Cerebellar cortex (tissue), 1 donor: Measurements from ENCODE around the gene PDP2.

Experiments used
- DNase-seq: peaks from one replicate; pipeline ENCODE4 v3.0.0-alpha.2; 2015; ENCODE audit warnings: low spot score

PDP2 gene

DNA sequence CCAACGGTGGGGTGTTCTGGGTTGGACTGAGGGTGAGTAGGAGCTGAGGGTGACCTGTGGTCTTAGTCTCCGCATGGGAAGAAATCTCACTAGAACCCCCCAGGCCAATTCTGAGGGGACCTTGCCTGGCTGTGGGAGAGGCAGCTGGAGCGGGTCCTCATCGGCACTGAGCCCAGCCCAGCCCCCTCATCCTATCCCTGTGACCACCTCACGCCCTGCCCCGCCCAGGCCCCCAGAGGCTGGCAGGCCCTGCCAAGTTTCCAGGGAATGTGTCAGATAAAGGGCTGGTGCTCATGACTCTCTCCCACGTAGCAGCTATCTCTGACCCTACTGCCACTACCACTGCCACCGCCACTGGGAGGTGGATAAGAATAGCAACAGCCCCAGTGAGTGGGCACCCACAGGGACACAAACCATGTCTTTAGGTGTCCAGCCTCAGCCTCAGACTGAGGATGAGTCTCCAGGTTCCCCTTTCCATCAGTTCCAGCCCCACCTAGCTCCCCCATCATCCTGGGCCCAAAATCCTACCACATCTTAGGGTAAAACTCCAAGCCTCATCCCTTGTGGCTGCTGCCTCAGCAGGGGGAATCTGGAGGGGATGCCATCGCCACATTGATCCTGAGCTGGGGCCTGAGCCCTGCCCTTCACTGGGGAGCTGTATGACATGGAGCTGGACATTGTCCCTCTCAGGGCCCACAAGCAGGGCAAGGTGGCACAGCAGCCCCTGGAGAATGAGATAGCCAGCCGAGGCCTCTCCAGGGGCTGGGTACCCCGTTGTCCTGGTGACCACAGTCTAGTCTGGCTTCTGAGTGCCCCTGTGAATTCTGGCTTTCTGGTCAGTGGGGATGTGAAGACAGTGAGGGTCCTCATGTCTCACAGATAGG lies 23.5 kb downstream of the PDP2 start:
- DNase-seq, result no peak

DNA sequence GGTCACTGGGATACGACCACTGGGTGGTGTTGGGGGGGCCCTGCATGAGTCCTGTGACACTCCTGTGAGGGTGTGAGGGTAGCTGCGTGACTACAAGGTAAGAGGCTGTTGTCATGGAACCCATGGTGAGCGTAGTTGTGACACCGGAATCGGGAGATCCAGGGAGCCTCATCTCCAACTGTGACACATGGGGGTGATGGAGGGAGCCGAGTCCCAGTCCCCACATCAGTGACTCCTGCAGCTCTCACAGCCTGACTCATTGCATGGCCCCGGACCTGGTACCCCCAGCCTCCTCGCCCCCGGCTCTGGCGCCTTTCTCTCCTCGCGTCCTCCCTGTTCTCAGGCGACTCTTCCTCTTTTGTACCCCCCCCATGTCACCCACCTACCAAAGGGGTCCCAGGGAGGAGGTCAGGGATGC lies 24.1 kb downstream of the PDP2 start:
- DNase-seq, result no peak

DNA sequence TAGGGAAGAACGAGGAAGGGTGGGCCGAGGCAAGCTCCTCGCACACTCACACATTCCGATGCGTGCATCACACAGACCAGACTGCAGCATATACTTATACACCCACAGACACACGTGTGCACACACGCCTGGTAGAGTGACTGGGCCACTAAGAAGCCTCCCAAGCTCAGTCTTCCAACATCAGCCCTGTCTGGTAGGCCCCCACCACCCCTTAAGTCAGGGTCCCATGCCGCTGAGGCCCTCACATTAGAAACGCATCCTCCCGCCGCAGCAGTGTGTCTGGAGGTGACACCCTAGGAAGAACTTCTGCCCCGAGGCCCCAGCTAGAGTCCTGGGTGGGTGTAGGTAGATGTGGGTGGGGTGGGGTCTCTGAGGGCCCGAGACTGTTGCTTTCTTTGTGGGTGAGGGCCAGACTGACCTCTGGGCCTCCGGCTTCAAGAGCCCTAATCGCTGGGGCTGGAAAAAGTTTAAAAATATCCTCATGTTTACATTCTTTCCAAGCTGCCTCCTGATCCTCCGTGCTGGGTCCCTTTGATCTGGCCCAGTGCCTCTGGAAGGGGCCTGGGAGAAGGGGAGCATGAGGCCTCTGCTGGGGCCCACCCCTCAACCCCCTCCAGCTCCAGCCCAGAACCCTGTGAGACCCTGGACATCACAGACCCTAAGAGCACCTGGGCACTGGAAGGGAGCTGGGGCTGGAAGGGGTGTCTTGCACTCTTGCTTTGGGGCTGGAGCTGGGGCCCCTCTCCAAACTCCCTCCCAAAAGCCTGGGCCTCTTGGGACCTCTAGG lies 24.7 kb downstream of the PDP2 start:
- DNase-seq, result no peak

DNA sequence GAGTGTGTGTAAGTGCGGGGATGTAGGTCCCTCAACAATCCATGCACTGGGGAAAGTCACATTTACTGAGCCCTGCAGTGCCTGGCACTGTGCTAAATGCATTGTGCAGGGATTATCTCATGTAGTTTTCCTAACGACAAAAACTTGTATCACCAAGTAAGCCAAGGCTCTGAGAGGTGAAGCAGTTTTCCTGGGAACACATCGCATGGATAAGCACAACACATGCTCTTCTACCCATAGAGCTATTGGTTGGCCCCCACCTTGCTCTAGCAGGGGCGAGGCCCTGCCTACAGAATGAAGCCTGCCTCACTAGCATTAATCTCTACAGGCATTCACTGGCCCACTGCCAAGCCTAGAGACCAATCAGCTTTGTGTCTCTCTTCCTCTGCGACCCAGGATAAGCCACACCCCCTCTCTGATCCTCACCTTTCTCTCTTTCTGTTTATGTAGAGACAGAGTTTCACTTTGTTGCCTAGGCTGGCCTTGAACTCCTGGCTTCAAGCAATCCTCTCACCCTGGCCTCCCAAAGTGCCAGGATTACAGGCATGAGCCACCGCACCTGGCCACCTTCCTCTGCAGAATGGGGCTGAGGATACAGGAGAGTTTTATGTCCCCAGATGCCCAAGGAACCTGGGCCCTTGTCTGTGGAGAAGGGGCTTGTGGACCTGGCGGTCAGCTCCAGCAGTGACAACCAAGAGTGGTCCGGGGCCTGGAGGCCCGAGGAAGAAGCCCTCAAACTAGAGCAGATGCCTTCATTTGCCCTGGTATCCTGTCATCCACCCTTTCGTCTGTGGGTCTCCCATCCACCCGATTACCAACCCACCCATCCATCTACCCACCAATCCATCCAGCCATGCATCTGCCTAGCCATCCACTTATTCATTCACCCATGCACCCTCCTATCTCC lies 25.6 kb downstream of the PDP2 start:
- DNase-seq, result no peak

DNA sequence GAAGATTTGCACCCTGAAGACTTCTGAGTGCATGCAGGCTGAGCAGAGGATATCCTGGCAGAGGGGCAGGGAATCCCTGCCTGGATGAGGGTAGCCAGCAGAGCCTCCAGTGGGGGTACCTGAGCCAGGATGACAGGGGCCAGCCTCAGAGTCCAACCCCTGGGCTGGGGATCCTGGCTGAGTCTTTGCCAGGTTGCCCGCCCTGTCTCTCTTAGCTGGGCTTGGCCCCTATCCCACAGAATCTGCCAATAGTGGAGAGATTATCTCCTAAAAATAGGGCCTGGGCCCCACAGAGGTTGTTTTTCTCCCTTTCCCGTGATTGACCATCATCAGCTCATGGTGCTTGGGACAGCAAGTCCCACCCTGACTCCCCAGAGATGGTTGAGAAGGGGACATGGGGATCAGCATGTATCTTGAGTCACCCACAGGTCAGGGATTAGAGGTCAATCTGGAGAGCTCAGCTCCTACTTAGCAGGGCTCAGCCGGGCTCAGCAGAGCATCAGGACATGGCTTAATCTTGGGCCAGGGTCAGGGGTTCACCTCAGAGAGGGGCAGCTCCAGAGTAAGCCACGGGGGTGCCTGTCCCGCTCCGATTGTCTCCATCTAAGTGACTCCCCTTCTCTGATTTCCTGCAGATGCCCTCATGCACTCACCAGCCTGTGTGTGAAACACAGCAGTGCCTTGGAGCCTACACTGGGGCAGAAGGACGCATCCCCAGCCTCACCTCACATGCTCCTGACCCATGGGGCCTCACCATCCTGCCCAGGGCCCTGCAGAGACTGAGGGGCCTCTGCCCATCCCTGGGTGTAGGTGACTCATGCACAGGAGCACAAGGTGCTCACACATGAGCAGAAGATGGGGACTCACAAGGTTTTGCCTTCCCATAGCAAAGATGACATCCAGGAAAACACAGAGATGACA lies 26.9 kb downstream of the PDP2 start:
- no peak for DNase-seq

DNA sequence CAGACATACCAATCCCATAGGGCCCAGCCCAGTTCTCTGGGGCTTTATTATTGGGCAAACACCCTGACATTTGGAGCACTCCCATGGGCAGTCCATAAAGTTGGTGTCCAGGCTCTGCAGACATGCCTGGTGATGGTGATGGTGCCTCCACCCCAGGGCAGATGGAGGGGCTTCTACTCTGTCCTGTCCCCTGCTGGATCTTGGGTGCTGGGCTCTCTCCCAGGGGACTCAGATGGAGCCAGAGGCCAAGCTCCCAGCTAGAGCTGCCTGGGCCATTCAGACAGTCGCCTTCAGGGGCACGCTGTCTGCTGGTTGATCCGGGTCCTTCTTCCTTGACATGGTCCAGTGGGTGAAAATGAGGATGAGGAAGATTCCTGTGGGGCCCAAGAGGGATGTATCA lies 27.8 kb downstream of the PDP2 start:
- DNase-seq, result no peak

DNA sequence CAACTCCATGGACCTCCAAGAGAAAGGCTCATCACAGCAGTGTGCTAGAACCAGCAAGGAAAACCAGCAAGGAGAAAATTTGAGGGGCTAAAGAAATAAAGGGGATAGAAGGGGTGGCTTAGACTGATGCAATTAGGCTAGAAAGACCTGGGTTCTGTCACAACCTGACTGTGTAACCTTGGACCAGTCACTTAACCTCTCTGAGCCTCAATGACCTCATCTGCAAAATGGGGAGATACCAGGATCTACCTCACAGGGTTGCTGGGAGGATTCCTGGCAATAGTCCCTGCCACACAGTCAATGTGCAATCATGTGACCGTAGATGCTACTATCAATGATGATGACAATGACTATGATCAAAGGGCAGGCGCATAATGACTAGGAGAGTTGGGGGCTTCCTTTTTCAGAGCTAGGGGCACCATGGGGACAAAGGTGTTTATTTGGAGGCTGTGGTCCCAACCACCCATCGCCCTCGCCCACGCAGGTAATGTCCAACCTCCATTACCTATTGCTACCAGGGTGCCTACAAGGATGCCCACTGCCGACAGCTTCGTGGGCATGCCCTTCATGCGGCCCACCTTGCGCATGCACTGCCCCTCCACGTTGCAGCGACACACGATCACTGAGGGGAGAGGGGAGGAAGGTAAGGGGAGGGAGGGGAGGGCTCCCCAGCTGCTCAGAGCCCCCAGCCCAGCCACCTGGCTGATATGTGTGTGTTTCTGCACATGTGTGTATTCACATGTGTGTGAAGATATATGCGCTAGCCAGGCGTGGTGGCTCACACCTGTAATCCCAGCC lies 28.6 kb downstream of the PDP2 start:
- DNase-seq, result no peak

DNA sequence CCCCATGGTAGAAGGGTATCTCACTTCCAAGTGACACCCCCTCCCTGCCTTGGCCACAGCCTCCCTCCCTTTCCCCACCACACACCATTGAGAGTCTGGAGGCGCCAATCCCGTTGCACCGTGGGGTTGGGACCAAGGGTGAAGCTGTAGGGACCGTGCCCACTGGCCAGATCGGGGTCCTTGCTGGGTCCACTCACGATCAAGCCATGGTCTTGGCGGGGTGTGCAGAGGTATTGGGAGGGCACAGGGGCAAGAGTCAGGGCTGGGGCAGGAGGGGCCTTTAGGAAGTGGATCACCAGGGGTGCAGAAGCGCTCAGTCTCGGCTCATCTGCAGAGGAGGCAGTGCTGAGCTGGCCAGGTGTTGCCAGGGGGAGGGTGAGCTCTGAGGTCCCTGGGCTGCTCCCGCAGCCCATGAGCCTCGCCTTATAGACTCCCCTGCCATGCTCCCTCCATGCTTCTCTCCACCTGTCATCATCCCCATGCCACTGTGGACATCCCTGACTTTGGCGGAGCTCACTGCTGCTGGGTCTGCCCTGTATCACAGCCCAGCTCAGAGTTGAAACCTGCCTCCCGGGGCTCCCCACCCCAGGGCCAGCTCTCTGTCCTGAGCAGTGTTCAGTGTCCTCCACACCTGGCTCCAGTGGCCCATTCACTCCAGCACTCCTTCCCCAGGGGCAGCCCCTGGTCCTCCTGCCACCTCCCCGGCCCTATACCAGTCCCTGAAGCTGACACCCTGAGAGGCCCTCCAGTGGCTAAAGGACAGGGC lies 30.0 kb downstream of the PDP2 start:
- no peak for DNase-seq

DNA sequence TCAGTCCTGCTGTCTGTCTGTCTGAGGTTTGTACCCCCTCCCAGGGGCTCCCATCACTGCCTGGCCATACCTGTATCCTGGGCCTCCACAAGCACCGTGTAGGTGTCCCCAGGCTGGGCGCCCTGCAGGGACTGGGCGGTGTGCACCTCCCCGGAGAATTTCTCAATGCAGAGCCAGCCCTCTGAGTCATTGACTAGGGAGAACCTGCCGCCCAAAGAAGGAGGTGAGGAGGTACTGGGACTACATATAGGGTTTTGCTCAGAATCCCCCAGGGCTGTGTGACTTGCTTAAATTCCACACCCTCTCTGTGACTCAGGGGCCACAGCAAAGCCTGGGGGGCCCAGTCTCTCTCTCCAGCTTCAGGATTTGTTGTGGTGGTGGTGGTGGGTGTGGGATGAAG lies 30.8 kb downstream of the PDP2 start:
- DNase-seq, result no peak

DNA sequence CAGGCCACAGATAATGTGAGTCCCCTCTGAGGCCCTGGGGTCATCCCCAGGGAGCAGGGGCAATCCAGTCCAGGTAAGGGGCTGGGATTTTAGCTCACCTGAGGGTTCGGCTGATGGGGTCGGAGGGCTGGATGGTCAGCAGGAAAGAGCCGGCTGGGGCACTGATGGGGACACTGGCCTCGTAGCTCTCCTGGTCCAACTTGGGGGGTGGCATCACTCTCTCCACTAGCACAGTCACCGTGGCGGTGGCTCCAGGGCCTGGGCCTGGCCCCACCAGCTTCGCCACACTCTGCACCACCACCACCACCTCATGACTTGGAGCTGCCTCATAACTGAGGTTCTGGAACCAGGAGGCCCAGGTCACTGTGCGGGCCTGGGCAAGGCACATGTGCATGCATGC lies 31.5 kb downstream of the PDP2 start:
- DNase-seq, result no peak

DNA sequence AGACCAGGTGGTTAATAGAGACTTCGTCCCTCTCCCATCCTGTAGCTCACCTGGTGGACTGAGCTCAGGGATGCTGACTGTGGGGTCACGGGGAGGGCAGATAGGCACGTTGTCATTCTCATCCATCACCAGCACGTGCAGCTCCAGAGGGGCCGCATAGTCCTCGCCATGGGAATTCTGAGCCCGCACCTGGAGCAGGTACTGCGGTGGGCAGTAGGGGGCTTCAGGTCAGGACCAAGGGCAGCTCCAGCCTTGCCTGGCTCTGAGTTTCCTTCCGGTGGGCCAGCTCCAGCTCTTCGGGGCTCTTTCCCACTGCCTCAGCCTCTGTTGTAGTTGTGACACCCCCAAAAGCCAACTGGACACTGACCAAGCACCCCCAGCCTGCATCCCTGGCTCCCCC lies 32.8 kb downstream of the PDP2 start:
- DNase-seq, result no peak

DNA sequence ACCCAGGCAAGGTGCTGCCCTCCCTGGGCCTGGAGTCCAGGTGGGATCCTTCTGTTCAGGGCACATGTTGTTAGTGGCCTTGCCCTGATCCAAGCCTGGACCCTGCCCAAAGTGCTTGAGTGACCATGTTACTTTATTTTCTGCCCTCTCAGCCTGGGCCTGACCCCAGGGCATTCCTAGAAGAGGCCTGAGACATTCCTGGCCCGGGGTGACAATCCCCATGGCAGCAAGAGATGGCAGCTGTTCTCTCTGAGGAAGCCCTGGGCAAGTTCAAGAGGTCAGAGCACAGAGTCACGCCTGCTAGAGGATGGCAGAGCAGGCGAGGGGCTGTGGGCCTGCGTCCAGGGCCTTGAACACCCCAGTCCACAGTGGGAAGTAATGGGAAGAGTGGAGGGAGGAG lies 33.4 kb downstream of the PDP2 start:
- DNase-seq, result no peak

DNA sequence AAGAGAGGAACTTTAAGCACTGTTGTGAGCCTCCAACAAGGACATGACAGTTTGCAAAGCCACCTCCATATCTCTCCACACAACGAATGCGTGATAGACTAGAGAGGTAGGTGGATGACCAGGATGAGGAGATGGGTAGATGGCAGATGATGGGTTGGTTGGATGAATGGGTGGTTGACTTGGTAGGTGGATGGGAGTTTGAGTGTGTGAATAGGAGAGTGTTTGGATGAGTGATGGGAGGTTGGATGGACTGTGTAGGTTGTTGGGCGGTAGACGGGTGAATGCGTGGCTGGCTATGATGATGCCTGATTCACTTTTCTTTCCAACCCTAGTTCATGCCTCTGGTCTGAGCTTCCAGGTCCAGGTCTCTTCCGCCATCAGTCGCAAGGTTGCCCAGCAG lies 34.2 kb downstream of the PDP2 start:
- no peak for DNase-seq

DNA sequence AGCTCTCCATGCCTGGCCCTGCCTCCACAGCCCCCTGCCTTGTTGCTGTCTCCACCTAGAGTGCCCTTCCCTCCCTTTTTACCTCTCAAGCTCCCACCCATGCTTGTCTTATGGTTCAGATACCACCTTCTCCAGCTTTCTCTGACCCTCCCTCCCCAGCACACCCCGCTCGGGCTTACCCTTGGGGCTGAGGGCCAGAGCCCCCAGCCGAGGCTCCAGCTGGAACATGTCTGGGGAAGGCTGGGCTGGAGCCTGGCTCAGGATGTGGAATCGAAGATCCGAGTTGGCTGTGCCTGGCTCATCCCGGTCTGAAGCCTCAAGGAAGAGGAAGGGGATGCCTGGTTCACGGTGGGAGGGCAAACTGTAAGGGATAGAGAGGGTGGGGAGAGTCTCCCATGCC lies 34.7 kb downstream of the PDP2 start:
- DNase-seq, result no peak

DNA sequence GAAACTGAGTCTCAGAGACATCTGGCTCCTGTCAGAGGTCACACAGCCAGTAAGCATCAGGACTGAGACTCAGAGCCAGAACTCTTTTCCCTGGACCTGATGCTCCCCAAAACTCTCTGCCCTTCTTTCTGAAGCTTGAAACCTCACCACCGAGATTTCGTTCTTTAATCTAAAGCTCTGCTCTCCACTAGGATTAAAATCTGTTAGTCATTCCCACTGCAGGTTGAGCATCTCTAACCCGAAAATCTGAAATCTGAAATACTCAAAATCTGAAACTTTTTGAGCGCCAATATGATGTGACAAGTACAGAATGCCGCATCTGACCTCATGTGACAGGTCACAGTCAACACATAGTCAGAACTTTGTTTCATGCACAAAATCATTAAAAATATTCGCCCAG lies 36.2 kb downstream of the PDP2 start:
- DNase-seq, result no peak

DNA sequence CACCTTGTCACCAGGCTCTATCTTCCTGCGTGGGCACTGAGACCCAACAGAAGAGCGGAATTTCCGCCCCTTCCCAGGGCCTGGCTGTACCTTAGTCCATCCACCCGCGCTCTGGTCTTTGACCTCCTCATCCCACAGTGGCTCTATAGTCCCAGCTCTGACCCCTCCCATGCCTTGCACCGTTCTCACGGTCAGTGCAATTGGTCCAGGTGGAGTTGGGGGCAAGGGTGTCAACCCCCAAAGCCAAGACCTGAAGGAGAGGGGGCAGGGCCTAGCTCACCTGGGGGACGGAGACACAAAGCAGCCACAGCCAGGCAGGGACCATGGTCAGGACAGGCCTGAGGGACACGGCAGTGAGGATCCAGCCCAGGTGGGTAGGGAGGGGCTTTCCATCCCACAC lies 37.4 kb downstream of the PDP2 start:
- DNase-seq, result no peak

DNA sequence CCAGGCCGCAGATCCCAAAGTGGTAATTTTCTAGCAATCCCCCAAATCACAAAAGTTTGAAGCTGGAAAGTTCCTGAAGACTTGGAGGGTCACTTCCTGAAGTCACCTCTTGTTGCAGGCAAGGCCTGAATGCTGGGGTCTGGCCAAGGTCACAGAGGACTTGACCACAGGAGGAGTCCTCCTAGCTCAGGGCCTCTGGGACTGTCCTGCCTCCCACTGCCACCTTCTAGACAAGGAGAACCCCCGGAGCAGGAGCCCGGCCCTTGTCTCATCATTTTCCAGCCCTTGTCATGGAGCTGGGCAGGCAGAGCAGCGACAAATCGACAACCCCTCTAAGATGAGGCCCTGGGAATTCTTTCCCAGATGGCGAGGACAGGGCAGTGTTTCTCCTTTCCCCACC lies 38.0 kb downstream of the PDP2 start:
- no peak for DNase-seq

DNA sequence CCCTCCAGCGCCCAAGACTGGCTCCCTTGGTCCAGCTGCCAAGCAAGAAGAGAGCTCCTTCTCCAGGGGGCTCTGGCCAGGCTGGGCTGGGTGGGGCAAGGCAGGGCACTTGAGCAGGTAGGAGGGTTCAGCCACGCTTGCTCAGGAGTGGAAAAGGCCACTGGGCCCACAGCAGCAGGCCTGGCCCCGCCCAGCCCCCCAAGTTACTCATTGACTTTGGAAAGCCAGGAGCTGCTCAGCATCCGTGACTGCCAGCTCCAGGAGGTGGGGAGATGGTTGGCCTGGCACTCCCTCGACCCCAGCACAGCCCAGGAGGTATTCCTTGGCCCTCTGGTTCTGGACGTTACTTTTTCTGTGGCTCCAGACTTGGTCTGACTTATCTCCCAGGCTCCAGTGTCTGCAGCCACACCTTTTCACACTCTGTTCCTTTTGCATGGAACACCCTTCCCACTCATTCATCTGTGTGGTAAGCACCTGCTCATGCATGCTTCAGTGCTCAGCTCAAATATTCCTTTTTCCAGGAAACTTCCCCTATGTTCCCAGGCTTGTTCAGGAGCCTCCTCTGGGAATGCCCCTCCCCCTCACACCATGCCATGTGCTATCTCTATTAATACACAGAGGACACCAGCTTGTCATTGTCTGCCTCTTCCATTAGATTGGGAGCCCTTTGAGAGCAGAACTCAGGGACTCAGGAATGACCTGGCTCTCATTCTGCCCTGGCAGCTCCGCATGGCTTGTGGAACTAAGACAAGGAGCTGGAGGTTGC lies 38.7 kb downstream of the PDP2 start, which contains the start of gene CDH16:
CDH16 (minus strand) TSS at position 83 of the 766 bp plus-strand sequence. CDS start 820 bp downstream, outside the sequence.
- no peak for DNase-seq
